CD4-positive, alpha-beta T cell (primary cell): ENCODE data around the gene GPR141. TPM values are rescaled to one million over a fixed set of nuclear protein-coding genes. Genes with fewer than 3 reads are reported as not detected.

Experiments
- ATAC-seq: fragments of 200-7000 bp; cut with Tn5 transposase; one replicate; pipeline ENCODE4 v1.10.0; 2022; ENCODE audit warnings: mild to moderate bottlenecking; ENCODE audit not compliant: poor library complexity
- CTCF ChIA-PET: fragments of 350-600 bp; sonication (Branson Sonifier 250); formaldehyde crosslinking; loops from one replicate; lab custom pipeline; 2021; ENCODE audit warnings: antibody characterized with exemption, inconsistent platforms; lab: Charles Lee
- POLR2A ChIA-PET: fragments of 350-600 bp; sonication (Branson Sonifier 250); formaldehyde crosslinking; loops from one replicate; lab custom pipeline; 2021; ENCODE audit warnings: antibody characterized with exemption, inconsistent platforms; lab: Charles Lee
- DNase-seq, 14 experiments: peaks; one replicate each; pipeline ENCODE4 v3.0.0-alpha.2; 2013 to 2020; ENCODE audit warnings: mixed read lengths in 2 of 14
- H3K27ac ChIP-seq, 2 donors: one replicate each; pipeline versions ENCODE4 v1.5.1 to v1.7.0; 2013; ENCODE audit warnings: low read length in 2 of 2, low read depth in 1 of 2, mild to moderate bottlenecking in 1 of 2
- H3K27me3 ChIP-seq, 2 experiments: 1 replicate in 1 of 2; 2 replicates in 1 of 2; pipeline versions ENCODE4 v1.6.1 to v1.7.0; 2013; ENCODE audit warnings: low read length in 2 of 2, control low read depth in 1 of 2, mild to moderate bottlenecking in 1 of 2, moderate library complexity in 1 of 2; ENCODE audit not compliant: insufficient read depth in 2 of 2, control insufficient read depth in 1 of 2
- H3K36me3 ChIP-seq: one replicate; pipeline ENCODE4 v1.6.1; 2013; ENCODE audit warnings: low read length, control low read depth; ENCODE audit not compliant: insufficient read depth
- H3K4me1 ChIP-seq: one replicate; pipeline ENCODE4 v1.6.1; 2013; ENCODE audit warnings: low read length, control low read depth; ENCODE audit not compliant: insufficient read depth
- H3K4me3 ChIP-seq: one replicate; pipeline ENCODE4 v1.5.1; 2013; ENCODE audit warnings: mild to moderate bottlenecking, low read length, moderate library complexity
- H3K9me3 ChIP-seq, 2 experiments: 1 replicate in 1 of 2; 2 replicates in 1 of 2; pipeline versions ENCODE4 v1.6.1 to v1.7.0; 2013; ENCODE audit warnings: low read length in 2 of 2, mild to moderate bottlenecking in 2 of 2, control low read depth in 1 of 2, moderate library complexity in 1 of 2; ENCODE audit not compliant: control insufficient read depth in 1 of 2, insufficient read depth in 1 of 2
- H3K27ac Mint-ChIP-seq: one replicate; pipeline ENCODE4 v1.8.0; 2020; ENCODE audit warnings: mixed read lengths
- H3K27me3 Mint-ChIP-seq: one replicate; pipeline ENCODE4 v1.8.0; 2021; ENCODE audit warnings: mixed read lengths
- H3K36me3 Mint-ChIP-seq: one replicate; pipeline ENCODE4 v1.8.0; 2021; ENCODE audit warnings: low read depth, mixed read lengths
- H3K4me1 Mint-ChIP-seq: one replicate; pipeline ENCODE4 v1.8.0; 2021; ENCODE audit warnings: low read depth, mixed read lengths
- H3K4me3 Mint-ChIP-seq: one replicate; pipeline ENCODE4 v1.8.0; 2020; ENCODE audit warnings: mild to moderate bottlenecking, mixed read lengths
- H3K9me3 Mint-ChIP-seq: one replicate; pipeline ENCODE4 v1.8.0; 2020; ENCODE audit warnings: mixed read lengths
- CTCF ChIP-seq: fragments of 200-600 bp; IDR thresholded peaks from one replicate; pipeline ENCODE4 v1.8.0; 2022; ENCODE audit warnings: antibody characterized with exemption, mild to moderate bottlenecking
- intact Hi-C, 2 experiments: fragments of 100-400 bp; cut with DNase I in 1 of 2; cut with micrococcal nuclease in 1 of 2; formaldehyde crosslinking; loops; one replicate each; pipeline versions ENCODE4 v1.15.1 to v1.9.0; 2023 to 2025; cut with DNase I, micrococcal nuclease
- total RNA-seq, 174 experiments: library from RNA in 2 of 174; stranded (reverse) in 2 of 174; gene quantifications; one replicate each; pipeline ENCODE4 v1.2.3 and lab custom pipeline; 2021 to 2026

Gene GPR141
- total RNA-seq, 2 experiments from 2014 or later: not detected

GRCh38 chr7:37705976-37706375 lies 22.4 kb downstream of the GPR141 start:
- H3K27me3 ChIP-seq: peaks cover 0 to 4% of the 10 kb centered on the region in 2 experiments
- ChIA-PET CTCF (no interaction called here), POLR2A (no interaction called here)
- no peak for TF ChIP-seq CTCF
- no peaks in the 10 kb centered on the region for H3K9me3 Mint-ChIP-seq
- no peak overlapping the region for H3K27ac Mint-ChIP-seq
- DNase-seq (no peak), ATAC-seq (no peak)
- no peaks in the 10 kb centered on the region for H3K27me3 Mint-ChIP-seq
- intact Hi-C loops: no loop called here
- no peaks in the 10 kb centered on the region for H3K4me1 Mint-ChIP-seq
- no peak overlapping the region for H3K27ac ChIP-seq
- H3K9me3 ChIP-seq: no peaks in the 10 kb centered on the region
- no peak overlapping the region for H3K4me3 Mint-ChIP-seq
- H3K4me3 ChIP-seq: no peak overlapping the region
- no peaks in the 10 kb centered on the region for H3K36me3 ChIP-seq
- H3K36me3 Mint-ChIP-seq: no peaks in the 10 kb centered on the region
- H3K4me1 ChIP-seq: no peaks in the 10 kb centered on the region

- Mint-ChIP-seq H3K27ac (no peak overlapping the region), H3K36me3 (no peaks in the 10 kb centered on the region), H3K9me3 (no peaks in the 10 kb centered on the region), H3K27me3 (no peaks in the 10 kb centered on the region), H3K4me1 (no peaks in the 10 kb centered on the region), H3K4me3 (no peak overlapping the region)
- ATAC-seq: no peak
- Histone ChIP-seq H3K4me1 (no peaks in the 10 kb centered on the region), H3K27ac (no peak overlapping the region), H3K9me3 (no peaks in the 10 kb centered on the region), H3K27me3 (peaks cover 0 to 4% of the 10 kb centered on the region in 2 experiments), H3K36me3 (no peaks in the 10 kb centered on the region), H3K4me3 (no peak overlapping the region)
- intact Hi-C loops: no loop called here
- TF ChIP-seq CTCF: no peak
- DNase-seq: no peak
- ChIA-PET CTCF (no interaction called here), POLR2A (no interaction called here)
Measured at GRCh38 chr7:37706804-37707203, 23.2 kb downstream of the GPR141 start.

GRCh38 chr7:37707754-37708485 lies 24.4 kb downstream of the GPR141 start:
- ATAC-seq (no peak), DNase-seq (no peak)
- Histone ChIP-seq H3K36me3 (no peaks in the 10 kb centered on the region), H3K9me3 (no peaks in the 10 kb centered on the region), H3K4me1 (no peaks in the 10 kb centered on the region), H3K4me3 (no peak overlapping the region), H3K27me3 (peaks cover 0 to 4% of the 10 kb centered on the region in 2 experiments), H3K27ac (no peak overlapping the region)
- Mint-ChIP-seq H3K36me3 (no peaks in the 10 kb centered on the region), H3K9me3 (no peaks in the 10 kb centered on the region), H3K27ac (no peak overlapping the region), H3K27me3 (no peaks in the 10 kb centered on the region), H3K4me1 (no peaks in the 10 kb centered on the region), H3K4me3 (no peak overlapping the region)
- ChIA-PET POLR2A (no interaction called here), CTCF (interaction anchor here (0.6 kb wide), 1 partner anchor 174 kb away, joined by 4 read pairs; no protein-coding TSS in a partner anchor)
- intact Hi-C loops: no loop called here
- TF ChIP-seq CTCF: no peak
